ENCODE data around the gene PIR. TPM values are rescaled to one million over a fixed set of nuclear protein-coding genes. Genes with fewer than 3 reads are reported as not detected.

PIR gene
- polyA plus RNA-seq, 1 donor, result 2.3 TPM

GRCh38 chrX:15492469-15492868, 664 bp downstream of the PIR start:
- no peak for DNase-seq (ENCODE audit: low read depth)

- DNase-seq (ENCODE audit: low read depth), result no peak
These were observed 9.2 kb downstream of the PIR start for GRCh38 chrX:15483891-15484290.

- no peak for DNase-seq (ENCODE audit: low read depth)
These were observed 17.6 kb downstream of the PIR start for GRCh38 chrX:15475486-15475885.

GRCh38 chrX:15475021-15475420, 18.1 kb downstream of the PIR start:
- no peak for DNase-seq (ENCODE audit: low read depth)

GRCh38 chrX:15474028-15474427, 19.1 kb downstream of the PIR start:
- no peak for DNase-seq (ENCODE audit: low read depth)

- no peak for DNase-seq (ENCODE audit: low read depth)
These were observed 20.6 kb downstream of the PIR start for GRCh38 chrX:15472531-15472930.

- DNase-seq (ENCODE audit: low read depth), result peak; percentile 35
These were observed 22.1 kb downstream of the PIR start for GRCh38 chrX:15471028-15471427.

GRCh38 chrX:15469613-15470012, 23.5 kb downstream of the PIR start:
- DNase-seq (ENCODE audit: low read depth), result no peak

GRCh38 chrX:15468036-15468435, 25.1 kb downstream of the PIR start:
- peak; percentile 11 for DNase-seq (ENCODE audit: low read depth)

GRCh38 chrX:15465896-15466651, 27.1 kb downstream of the PIR start:
- DNase-seq (ENCODE audit: low read depth), result no peak

- no peak for DNase-seq (ENCODE audit: low read depth)
These were observed 27.8 kb downstream of the PIR start for GRCh38 chrX:15465347-15465746.

- no peak for DNase-seq (ENCODE audit: low read depth)
These were observed 28.4 kb downstream of the PIR start for GRCh38 chrX:15464704-15465103.

GRCh38 chrX:15451913-15452312, 41.2 kb downstream of the PIR start:
- no peak for DNase-seq (ENCODE audit: low read depth)

GRCh38 chrX:15448010-15448639, 45.0 kb downstream of the PIR start:
- DNase-seq (ENCODE audit: low read depth), result no peak

- DNase-seq (ENCODE audit: low read depth), result no peak
These were observed 51.7 kb downstream of the PIR start for GRCh38 chrX:15441464-15441863.

- DNase-seq (ENCODE audit: low read depth), result no peak
These were observed 54.8 kb downstream of the PIR start for GRCh38 chrX:15438332-15438731.

- DNase-seq (ENCODE audit: low read depth), result no peak
These were observed 55.4 kb downstream of the PIR start for GRCh38 chrX:15437724-15438123.

GRCh38 chrX:15435836-15436619, 57.1 kb downstream of the PIR start:
- no peak for DNase-seq (ENCODE audit: low read depth)

- no peak for DNase-seq (ENCODE audit: low read depth)
These were observed 58.9 kb downstream of the PIR start for GRCh38 chrX:15434205-15434604.

- DNase-seq (ENCODE audit: low read depth), result no peak
These were observed 62.5 kb downstream of the PIR start for GRCh38 chrX:15430584-15430983.

- DNase-seq (ENCODE audit: low read depth), result no peak
These were observed 63.1 kb downstream of the PIR start for GRCh38 chrX:15430076-15430475.

- no peak for DNase-seq (ENCODE audit: low read depth)
These were observed 68.1 kb downstream of the PIR start for GRCh38 chrX:15425024-15425423.

- no peak for DNase-seq (ENCODE audit: low read depth)
These were observed 74.4 kb downstream of the PIR start for GRCh38 chrX:15418707-15419181.
